Stimulated activated CD8-positive, alpha-beta memory T cell treated with anti-CD3 and anti-CD28 coated beads, Interleukin-4, amount 100 ng/mL, for 1 hour (primary cell): ENCODE data around the gene CAB39.

Source experiments
- DNase-seq, 2 donors: peaks; one replicate each; pipeline ENCODE4 v3.0.0-alpha.2; 2020; ENCODE audit warnings: low read depth in 2 of 2, low spot score in 1 of 2

Gene CAB39

GRCh38 chr2:230748087-230748486, 35.4 kb downstream of the CAB39 start:
- no peak for DNase-seq

GRCh38 chr2:230749111-230749510, 36.5 kb downstream of the CAB39 start:
- no peak for DNase-seq

- no peak for DNase-seq
Measured at GRCh38 chr2:230751062-230751461, 38.4 kb downstream of the CAB39 start.

GRCh38 chr2:230754200-230754599, 41.6 kb downstream of the CAB39 start:
- DNase-seq = no peak

DNA sequence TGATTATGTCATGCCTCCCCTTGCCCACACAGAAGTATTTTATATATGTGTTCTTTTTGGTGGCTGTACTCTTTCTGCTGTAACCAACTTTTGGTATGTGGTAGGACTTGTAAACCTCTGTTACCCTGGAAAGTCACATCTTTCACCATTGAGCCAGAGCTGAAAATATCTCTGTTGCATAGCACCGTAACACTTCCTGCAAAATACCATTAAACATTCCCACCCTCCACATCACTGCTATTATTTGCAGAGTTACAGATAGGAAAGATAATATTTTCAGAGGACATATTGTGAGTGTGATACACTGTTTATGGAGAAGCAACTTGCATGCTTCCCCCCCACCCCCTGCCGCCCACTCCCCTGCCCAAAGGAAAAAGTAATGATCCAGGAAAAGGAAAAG, 44.8 kb downstream of the CAB39 start:
- DNase-seq = no peak

- DNase-seq = no peak
Measured at GRCh38 chr2:230758566-230759480, 46.2 kb downstream of the CAB39 start.

- DNase-seq = no peak
Measured at GRCh38 chr2:230759481-230760167, 47.0 kb downstream of the CAB39 start.

DNA sequence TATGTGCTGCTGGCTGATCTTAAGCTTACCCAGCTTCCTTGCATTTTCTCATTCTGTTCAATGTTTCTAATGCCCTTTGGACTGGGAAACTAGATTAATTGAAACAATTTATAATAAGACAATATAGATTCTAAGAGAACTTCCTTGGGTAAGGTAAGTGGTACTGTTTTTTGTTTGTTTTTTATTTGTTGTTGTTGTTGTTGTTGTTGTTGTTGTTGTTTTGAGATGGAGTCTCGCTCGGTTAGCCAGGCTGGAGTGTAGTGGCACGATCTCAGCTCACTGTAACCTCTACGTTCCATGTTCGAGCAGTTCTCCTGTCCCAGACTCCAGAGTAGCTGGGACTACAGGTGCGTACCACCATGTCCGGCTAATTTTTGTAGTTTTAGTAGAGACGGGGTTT, 49.1 kb downstream of the CAB39 start:
- DNase-seq = no peak

- DNase-seq = peak in 1 of 2 donors; percentile 14
Measured at GRCh38 chr2:230762317-230762896, 49.8 kb downstream of the CAB39 start.

DNA sequence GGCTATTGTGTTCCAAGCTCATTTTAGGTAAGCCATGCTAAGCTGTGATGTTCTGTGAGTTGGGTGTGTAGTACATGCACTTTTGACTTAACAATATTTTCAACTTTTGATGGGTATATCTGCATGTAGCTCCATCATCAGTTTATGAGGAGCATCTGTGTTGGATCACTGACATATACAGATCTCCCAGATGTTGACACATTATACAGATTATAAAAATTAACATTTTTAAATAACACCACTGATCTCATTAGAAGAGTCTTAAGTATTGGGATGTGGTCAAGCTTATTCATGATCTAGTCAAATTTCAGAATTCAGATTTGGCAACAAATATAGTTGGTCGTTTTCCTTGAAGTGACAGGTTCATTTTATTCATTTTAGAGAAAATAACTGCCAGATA, 51.7 kb downstream of the CAB39 start:
- no peak for DNase-seq

DNA sequence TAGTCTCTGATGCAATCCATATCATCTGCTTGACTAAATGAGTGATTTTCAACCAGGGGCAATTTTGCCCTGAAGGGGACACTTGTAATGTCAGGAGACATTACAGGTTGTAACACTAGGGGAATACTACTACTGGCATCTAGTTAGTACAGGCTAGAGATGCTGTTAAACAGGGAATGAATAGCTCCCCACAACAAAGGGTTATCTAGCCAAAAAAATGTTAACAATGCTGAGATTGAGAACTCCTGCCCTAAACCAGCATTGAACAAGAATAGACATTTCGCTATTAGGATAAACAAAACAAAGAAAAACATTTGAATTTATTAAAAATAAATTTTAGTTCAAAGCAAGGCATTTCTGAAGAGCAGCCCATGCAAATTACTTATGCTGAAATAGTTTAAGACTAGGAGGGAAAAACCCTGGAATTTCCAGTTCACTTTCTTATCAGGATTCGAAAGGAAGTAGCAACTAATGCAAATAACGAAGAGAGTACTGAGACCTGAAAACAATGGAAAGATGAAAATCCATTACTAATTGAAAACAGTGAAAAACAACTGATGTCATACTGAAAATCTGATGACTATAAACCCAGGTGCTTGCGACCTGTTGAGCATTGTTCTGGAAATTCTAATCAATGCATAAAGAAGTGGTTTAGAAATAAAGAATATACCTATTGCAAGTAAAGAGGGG, 53.1 kb downstream of the CAB39 start:
- no peak for DNase-seq

- no peak for DNase-seq
Measured at GRCh38 chr2:230767862-230768388, 55.3 kb downstream of the CAB39 start.

DNA sequence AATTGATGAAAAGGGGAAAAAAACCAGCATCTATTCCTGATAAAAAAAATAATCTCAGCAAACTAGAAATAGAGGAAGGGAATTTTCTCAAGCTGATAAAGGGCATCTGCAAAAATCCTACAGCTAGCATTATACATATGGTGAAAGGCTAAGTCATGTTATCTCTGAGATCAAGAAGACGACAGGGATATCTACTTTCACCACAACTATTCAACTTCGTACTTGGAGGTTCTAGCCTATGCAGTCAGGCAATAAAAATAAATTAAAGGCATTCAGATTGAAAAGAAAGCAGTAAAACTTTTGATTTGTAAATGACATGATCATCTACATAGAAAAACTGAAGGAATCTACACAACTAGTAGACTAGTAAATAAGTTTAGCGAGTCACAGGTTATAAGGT, 58.2 kb downstream of the CAB39 start:
- DNase-seq = no peak

GRCh38 chr2:230772156-230772555, 59.5 kb downstream of the CAB39 start:
- DNase-seq = no peak

DNA sequence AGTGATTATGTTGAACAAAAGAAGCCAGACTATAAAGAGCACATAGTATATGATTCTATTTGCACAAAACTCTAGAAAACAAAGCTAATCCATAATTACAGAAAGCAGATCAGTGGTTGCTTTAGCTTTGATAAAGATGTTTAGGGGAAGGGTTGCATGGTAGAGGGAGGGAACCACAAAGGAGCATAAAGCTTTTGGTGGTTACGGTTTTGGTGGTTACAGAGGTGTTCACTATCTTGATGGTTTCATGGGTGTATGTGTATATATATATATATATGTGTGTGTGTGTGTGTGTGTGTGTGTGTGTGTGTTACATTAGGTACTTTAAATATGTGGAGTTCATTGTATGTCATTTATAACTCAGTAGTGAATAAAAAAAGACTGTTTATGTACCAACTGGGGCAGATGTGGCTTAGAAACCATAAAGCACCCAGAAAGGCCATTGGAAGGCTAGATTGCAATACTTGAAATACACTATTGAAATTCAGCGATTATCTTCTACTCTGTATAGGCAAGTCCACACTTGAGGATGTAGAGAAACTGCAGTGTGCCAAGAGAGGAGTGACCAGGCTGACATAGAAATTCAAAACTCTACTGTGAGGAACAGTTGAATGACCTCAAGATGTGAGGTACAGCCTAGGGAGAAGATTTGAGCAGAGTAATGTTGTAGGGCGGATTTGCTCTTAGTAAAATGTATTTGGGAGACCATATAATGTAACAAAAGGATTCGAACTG, 60.6 kb downstream of the CAB39 start:
- no peak for DNase-seq

DNA sequence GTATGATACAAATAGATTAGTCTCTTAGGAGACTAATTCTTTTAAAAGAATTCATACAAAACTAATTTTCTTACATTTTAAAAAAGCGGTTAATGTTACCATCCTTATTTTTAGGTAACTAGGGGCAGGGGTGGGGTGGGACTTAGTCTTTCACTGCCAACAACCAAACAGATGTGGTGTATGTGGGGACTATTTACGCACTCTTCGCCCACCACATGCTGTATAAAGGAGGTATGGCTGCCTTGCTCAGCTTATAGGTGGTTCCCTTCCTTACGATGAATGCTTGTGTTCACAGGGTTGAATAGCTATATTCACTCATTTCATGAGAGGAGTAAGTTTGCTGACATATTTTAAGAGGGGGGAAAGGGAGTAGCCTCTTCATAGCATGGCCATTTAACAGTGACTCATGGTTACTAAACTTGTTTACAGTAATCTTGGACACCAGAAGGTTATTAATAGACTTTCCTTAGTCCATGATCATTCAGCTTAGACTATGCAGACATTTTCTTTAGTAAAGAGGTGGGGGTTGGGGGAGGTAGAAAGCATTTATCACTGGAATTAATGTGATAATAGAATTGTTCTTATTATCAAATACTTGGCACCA, 61.8 kb downstream of the CAB39 start:
- DNase-seq = no peak

- no peak for DNase-seq
Measured at GRCh38 chr2:230775737-230776136, 63.1 kb downstream of the CAB39 start.

DNA sequence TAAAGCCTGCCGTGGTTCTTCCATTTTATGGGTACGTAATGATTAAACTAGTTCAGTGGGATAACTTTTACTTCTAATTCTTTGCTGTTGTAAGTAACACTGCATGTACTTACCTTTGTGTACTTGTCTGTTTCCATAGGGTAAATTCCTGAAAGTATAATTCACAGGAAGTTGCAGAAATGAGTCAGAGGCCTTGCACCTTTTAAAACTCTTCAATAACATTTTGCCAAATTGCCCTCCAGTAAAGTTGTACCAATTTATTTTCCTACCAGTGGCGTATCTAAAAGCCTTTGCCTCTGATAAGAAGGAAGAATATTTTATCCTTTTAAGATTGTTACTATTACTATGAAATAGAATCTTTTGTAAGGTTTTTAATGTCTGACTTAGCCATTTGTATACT, 65.1 kb downstream of the CAB39 start:
- no peak for DNase-seq

DNA sequence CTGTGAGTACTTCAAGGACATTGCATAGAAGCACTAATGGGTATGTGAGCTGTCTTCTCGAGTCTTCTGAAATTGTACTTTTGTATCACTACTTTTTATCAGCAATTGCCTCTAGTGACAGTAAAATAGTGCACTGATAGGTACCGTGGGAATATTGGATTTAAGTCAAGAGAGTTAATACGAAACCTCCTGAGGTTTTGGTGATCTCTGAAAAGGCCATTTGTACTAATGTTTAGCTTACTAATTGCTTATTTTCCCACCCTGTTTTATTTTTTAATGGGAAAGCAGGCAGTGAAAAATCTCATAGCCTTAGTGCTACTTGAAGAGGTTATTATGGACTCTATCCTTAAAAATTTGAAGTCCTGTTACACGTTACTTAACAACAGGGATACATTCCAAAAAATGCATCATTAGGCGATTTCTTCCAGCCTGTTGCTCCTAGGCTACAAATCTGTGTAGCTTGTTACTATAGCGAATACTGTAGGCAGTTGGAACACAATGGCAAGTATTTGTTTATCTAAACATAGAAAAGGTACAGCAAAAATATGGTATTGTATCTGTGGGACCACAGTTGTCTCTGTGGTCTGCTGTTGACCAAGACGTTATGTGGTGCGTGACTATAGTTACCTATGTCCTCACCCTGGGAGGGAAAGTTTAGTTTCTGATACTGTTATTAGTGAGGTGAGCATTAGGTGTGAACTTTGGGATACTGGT, 65.9 kb downstream of the CAB39 start:
- no peak for DNase-seq

- DNase-seq = no peak
Measured at GRCh38 chr2:230779126-230779525, 66.5 kb downstream of the CAB39 start.
